Smooth muscle cell (in vitro differentiated cells): ENCODE results near the gene TAS2R39. TPM values are rescaled to one million over a fixed set of nuclear protein-coding genes. Genes with fewer than 3 reads are reported as not detected.
A peak's percentile ranks its signal among the peaks of the same experiment; 100 is the strongest.

Experiments
- DNase-seq: peaks from one replicate; lab custom pipeline; 2025; ENCODE audit not compliant: unreplicated experiment; lab: John Stamatoyannopoulos, UW
- H2AFZ ChIP-seq: fragments of 200-600 bp; sonication (generic); 2 replicates; pipeline ENCODE4 v1.6.0; 2016; ENCODE audit warnings: antibody characterized with exemption, low read depth, mild to moderate bottlenecking
- H3F3A ChIP-seq: fragments of 200-600 bp; sonication (generic); 2 replicates; pipeline ENCODE4 v1.6.0; 2017; ENCODE audit warnings: antibody characterized with exemption, low read depth
- H3K27ac ChIP-seq: fragments of 200-600 bp; sonication (generic); 2 replicates; pipeline ENCODE4 v1.5.1; 2016; ENCODE audit warnings: low read depth, mild to moderate bottlenecking
- H3K27me3 ChIP-seq: fragments of 200-600 bp; sonication (generic); 2 replicates; pipeline ENCODE4 v1.6.1; 2016; ENCODE audit warnings: low read depth, mild to moderate bottlenecking
- H3K36me3 ChIP-seq: fragments of 200-600 bp; sonication (generic); 2 replicates; pipeline ENCODE4 v1.5.1; 2016; ENCODE audit warnings: low read depth
- H3K4me1 ChIP-seq: fragments of 200-600 bp; sonication (generic); 2 replicates; pipeline ENCODE4 v1.5.1; 2016; ENCODE audit warnings: low read depth
- H3K4me2 ChIP-seq: fragments of 200-600 bp; sonication (generic); 2 replicates; pipeline ENCODE4 v1.6.0; 2016; ENCODE audit warnings: mild to moderate bottlenecking
- H3K4me3 ChIP-seq: fragments of 200-600 bp; sonication (generic); 2 replicates; pipeline ENCODE4 v1.5.1; 2016; ENCODE audit warnings: mild to moderate bottlenecking
- H3K79me2 ChIP-seq: fragments of 200-600 bp; sonication (generic); 2 replicates; pipeline ENCODE4 v1.6.0; 2016; ENCODE audit warnings: low read depth, mild to moderate bottlenecking
- H3K9ac ChIP-seq: fragments of 200-600 bp; sonication (generic); 2 replicates; pipeline ENCODE4 v1.6.0; 2016; ENCODE audit warnings: low read depth
- H3K9me3 ChIP-seq: fragments of 200-600 bp; sonication (generic); replicated peaks from 2 replicates; pipeline ENCODE4 v1.5.1; 2016; ENCODE audit warnings: low read depth
- H4K20me1 ChIP-seq: fragments of 200-600 bp; sonication (generic); 2 replicates; pipeline ENCODE4 v1.6.0; 2016; ENCODE audit warnings: low read depth
- WGBS: methylation state at CpG from one replicate; pipeline ENCODE4 v1.1.7; 2016; ENCODE audit warnings: low lambda C conversion rate; 5-methylcytosine and 5-hydroxymethylcytosine counted together
- polyA plus RNA-seq: library from polyadenylated mRNA; unstranded; fragments of >200 nt; fragmentation: Nextera tagmentation; extraction: Ambion mirVana; gene quantifications from 2 replicates; pipeline ENCODE4 v1.2.1, GENCODE V29; 2016
- small RNA-seq: library from RNA; depleted of rRNA; stranded (forward); fragments of <200 nt; gene quantifications from one replicate; pipeline ENCODE3, GENCODE V24; 2014
- total RNA-seq: library from RNA; depleted of rRNA; stranded (reverse); fragments of >200 nt; gene quantifications from 2 replicates; pipeline ENCODE4 v1.2.3, GENCODE V29; 2014
- TF ChIP-seq, protein P1 (sequence below): fragments of 200-600 bp; sonication (generic); IDR thresholded peaks from 2 replicates; pipeline ENCODE4 v1.5.1; 2017; ENCODE audit warnings: borderline replicate concordance, mild to moderate bottlenecking, antibody characterized with exemption; ENCODE audit not compliant: insufficient read depth, poor library complexity, severe bottlenecking

Gene TAS2R39
- total and polyA plus RNA-seq, 2 experiments from 2014 or later: not detected

DNA sequence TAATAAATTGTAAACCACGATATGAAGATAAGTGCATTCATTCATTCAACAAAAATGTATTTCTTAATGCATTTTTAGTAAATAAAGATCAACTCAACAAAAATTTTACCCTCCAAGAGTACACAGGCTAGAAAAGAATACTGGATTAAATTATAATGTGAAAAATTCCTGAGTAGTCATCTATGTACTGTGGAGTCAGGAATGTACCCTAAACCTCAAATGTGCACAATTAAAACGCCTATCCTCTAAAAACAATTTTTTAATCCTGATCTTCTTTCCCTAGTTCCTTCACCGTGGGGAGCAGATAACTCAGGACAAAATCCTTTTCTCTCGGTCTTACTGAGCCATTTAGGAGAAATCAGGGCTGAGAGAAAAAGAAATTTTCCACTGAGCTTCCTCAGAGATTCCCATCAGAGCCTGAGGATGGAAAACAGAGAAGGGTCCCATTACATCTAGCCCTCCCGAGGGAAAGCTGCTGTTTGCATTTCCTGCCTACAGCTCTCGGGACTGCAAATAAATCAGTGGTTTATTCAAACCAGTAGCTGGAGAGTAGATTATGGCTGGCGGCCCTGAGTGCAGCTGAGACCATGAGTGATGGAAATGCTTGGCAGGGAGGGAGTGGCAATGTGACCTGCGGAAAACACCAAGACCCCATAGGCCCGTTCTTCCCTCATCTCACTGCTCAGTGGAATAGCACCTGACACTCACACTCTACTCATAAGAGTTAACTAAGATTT, 46.0 kb downstream of the TAS2R39 start:
- TF ChIP-seq, protein P1, sequence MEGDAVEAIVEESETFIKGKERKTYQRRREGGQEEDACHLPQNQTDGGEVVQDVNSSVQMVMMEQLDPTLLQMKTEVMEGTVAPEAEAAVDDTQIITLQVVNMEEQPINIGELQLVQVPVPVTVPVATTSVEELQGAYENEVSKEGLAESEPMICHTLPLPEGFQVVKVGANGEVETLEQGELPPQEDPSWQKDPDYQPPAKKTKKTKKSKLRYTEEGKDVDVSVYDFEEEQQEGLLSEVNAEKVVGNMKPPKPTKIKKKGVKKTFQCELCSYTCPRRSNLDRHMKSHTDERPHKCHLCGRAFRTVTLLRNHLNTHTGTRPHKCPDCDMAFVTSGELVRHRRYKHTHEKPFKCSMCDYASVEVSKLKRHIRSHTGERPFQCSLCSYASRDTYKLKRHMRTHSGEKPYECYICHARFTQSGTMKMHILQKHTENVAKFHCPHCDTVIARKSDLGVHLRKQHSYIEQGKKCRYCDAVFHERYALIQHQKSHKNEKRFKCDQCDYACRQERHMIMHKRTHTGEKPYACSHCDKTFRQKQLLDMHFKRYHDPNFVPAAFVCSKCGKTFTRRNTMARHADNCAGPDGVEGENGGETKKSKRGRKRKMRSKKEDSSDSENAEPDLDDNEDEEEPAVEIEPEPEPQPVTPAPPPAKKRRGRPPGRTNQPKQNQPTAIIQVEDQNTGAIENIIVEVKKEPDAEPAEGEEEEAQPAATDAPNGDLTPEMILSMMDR: no peak
- Histone ChIP-seq H3K79me2 (no peaks in the 10 kb centered on the region), H3K27ac (peak overlapping the region; percentile 18), H4K20me1 (no peaks in the 10 kb centered on the region), H3K4me3 (no peak overlapping the region), H3K9me3 (no peaks in the 10 kb centered on the region), H3K27me3 (no peaks in the 10 kb centered on the region), H3K4me2 (peak overlapping the region; percentile 52), H3K4me1 (peaks cover 8% of the 10 kb centered on the region), H3F3A (peaks cover 2% of the 10 kb centered on the region), H2AFZ (peak overlapping the region; percentile 91), H3K9ac (no peak overlapping the region), H3K36me3 (no peaks in the 10 kb centered on the region)
- no peak for DNase-seq
- WGBS: 33% methylated on average over 9 of the region's 9 CpGs

DNA sequence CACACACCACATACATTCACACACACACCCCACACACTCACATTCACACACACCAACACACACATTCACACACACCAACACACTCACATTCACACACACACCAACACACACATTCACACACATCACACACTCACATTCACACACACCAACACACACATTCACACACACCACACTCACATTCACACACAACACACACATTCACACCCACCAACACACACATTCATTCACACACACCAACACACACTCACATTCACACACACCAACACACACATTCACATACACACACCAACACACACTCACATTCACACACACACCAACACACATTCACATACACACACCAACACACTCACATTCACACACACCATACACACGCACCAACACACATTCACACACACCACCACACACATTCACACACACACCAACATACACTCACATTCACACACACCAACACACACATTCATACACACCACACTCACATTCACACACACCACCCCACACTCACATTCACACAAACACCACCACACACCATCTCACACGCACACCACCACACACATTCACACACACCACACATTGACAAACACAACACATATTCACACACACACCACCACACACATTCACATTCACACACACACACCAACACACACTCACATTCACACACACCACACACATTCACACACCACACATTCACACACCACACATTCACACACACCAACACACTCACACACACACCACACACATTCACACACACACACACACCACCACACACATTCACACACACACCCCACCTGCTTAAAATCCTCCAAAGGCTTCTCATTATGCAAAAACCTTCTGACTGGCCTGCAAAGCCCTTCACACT, 47.6 kb downstream of the TAS2R39 start:
- Histone ChIP-seq H3K9me3 (no peaks in the 10 kb centered on the region), H3K4me1 (peaks cover 8% of the 10 kb centered on the region), H3F3A (peaks cover 2% of the 10 kb centered on the region), H3K27ac (no peak overlapping the region), H3K36me3 (no peaks in the 10 kb centered on the region), H2AFZ (no peak overlapping the region), H4K20me1 (no peaks in the 10 kb centered on the region), H3K79me2 (no peaks in the 10 kb centered on the region), H3K9ac (no peak overlapping the region), H3K4me2 (no peak overlapping the region), H3K4me3 (no peak overlapping the region), H3K27me3 (no peaks in the 10 kb centered on the region)
- WGBS: 100% methylated on average over 2 of the region's 2 CpGs
- DNase-seq: no peak
- TF ChIP-seq, protein P1: no peak

Small RNAs within 50 kb of the gene (small RNA-seq; reads per million reads assigned to genes)
- gene AC073342.3: not detected

Other genes starting within 250 kb of the TAS2R39 start
- gene TRPV5, start 249.7 kb upstream of the TAS2R39 start, total RNA-seq: not detected in 2 replicates
- gene TRPV5, start 249.7 kb upstream of the TAS2R39 start, polyA plus RNA-seq: not detected in 2 replicates
- gene LLCFC1, start 243.9 kb upstream of the TAS2R39 start, total RNA-seq: not detected in 2 replicates
- gene LLCFC1, start 243.9 kb upstream of the TAS2R39 start, polyA plus RNA-seq: not detected in 2 replicates
- 0.09 and 0.94 TPM in 2 replicates for gene KEL, start 221.1 kb upstream of the TAS2R39 start, total RNA-seq
- gene KEL, start 221.1 kb upstream of the TAS2R39 start, polyA plus RNA-seq: 0.56 TPM in 1 of 2 replicates, not detected in the other
- gene OR9A2, start 156.3 kb upstream of the TAS2R39 start, total RNA-seq: 0.45 and 0.72 TPM in 2 replicates
- gene OR9A2, start 156.3 kb upstream of the TAS2R39 start, polyA plus RNA-seq: not detected in 2 replicates
- gene OR6V1, start 131.1 kb upstream of the TAS2R39 start, total RNA-seq: not detected in 2 replicates
- 0.40 TPM in 1 of 2 replicates, not detected in the other for gene OR6V1, start 131.1 kb upstream of the TAS2R39 start, polyA plus RNA-seq
- gene PIP, start 51.3 kb upstream of the TAS2R39 start, total RNA-seq: not detected in 2 replicates
- not detected in 2 replicates for gene PIP, start 51.3 kb upstream of the TAS2R39 start, polyA plus RNA-seq
- gene TAS2R40, start 38.6 kb downstream of the TAS2R39 start, total RNA-seq: not detected in 2 replicates
- not detected in 2 replicates for gene TAS2R40, start 38.6 kb downstream of the TAS2R39 start, polyA plus RNA-seq
- gene GSTK1, start 80.0 kb downstream of the TAS2R39 start, total RNA-seq: 102 and 158 TPM in 2 replicates
- 105 and 136 TPM in 2 replicates for gene GSTK1, start 80.0 kb downstream of the TAS2R39 start, polyA plus RNA-seq
- gene TMEM139, start 101.5 kb downstream of the TAS2R39 start, total RNA-seq: 0.99 and 9.1 TPM in 2 replicates
- gene TMEM139, start 101.5 kb downstream of the TAS2R39 start, polyA plus RNA-seq: 0.93 and 4.0 TPM in 2 replicates
- 13.4 and 22.0 TPM in 2 replicates for gene CASP2, start 104.9 kb downstream of the TAS2R39 start, total RNA-seq
- 8.1 and 10.7 TPM in 2 replicates for gene CASP2, start 104.9 kb downstream of the TAS2R39 start, polyA plus RNA-seq
- gene CLCN1, start 132.7 kb downstream of the TAS2R39 start, total RNA-seq: not detected in 2 replicates
- not detected in 2 replicates for gene CLCN1, start 132.7 kb downstream of the TAS2R39 start, polyA plus RNA-seq
- gene FAM131B, start 179.3 kb downstream of the TAS2R39 start, total RNA-seq: 0.09 and 0.31 TPM in 2 replicates
- gene FAM131B, start 179.3 kb downstream of the TAS2R39 start, polyA plus RNA-seq: 0.03 TPM in 1 of 2 replicates, not detected in the other
- gene ZYX, start 197.9 kb downstream of the TAS2R39 start, total RNA-seq: 52.2 and 71.1 TPM in 2 replicates
- gene ZYX, start 197.9 kb downstream of the TAS2R39 start, polyA plus RNA-seq: 322 and 354 TPM in 2 replicates
- gene EPHA1, start 225.4 kb downstream of the TAS2R39 start, total RNA-seq: 4.3 and 19.1 TPM in 2 replicates
- 8.7 and 23.6 TPM in 2 replicates for gene EPHA1, start 225.4 kb downstream of the TAS2R39 start, polyA plus RNA-seq